Measurements from ENCODE around the gene EXOC1. TPM values are rescaled to one million over a fixed set of nuclear protein-coding genes. Genes with fewer than 3 reads are reported as not detected.

Gene EXOC1
- total and polyA plus RNA-seq, 9 of the 15 experiments (the other 6 are each of a cell fraction or from before 2014, with no cell fraction given), result 16.0 to 45.5 (median 26.2) TPM

GRCh38 chr4:55837903-55838302 lies 15.5 kb upstream of the EXOC1 start (continued):
- TF ChIP-seq CHD7 (IDR thresholded peaks at IDR 0.05; ENCODE audit: low read depth, low read length) (no peak), CBX3 (IDR thresholded peaks at IDR 0.05; ENCODE audit: borderline replicate concordance in 1 of 2, low read length in 2 of 2) (peak in 1 of 2 experiments; percentile 96; a peak in 2 of 3 replicates), ZNF79 (CRISPR knock-in tag; IDR thresholded peaks at IDR 0.05; ENCODE audit: low read depth) (no peak), ZBTB43 (CRISPR knock-in tag; IDR thresholded peaks at IDR 0.05) (no peak), DEAF1 (CRISPR knock-in tag; IDR thresholded peaks at IDR 0.05) (no peak), ARID3A (IDR thresholded peaks at IDR 0.05; ENCODE audit: borderline replicate concordance, low read depth, low read length) (no peak), DNMT1 (IDR thresholded peaks at IDR 0.05) (no peak), ZNF512 (tag; IDR thresholded peaks at IDR 0.05) (0 out of 2 replicates have a peak, but pooled peaks have one; percentile 33)

Measured in K562 (cell line).